Eye (tissue), 1 donor: ENCODE data around the gene ADAMTS14.

Source experiments
- DNase-seq: peaks from one replicate; pipeline ENCODE4 v3.0.0-alpha.2; 2015

The ADAMTS14 gene

DNA sequence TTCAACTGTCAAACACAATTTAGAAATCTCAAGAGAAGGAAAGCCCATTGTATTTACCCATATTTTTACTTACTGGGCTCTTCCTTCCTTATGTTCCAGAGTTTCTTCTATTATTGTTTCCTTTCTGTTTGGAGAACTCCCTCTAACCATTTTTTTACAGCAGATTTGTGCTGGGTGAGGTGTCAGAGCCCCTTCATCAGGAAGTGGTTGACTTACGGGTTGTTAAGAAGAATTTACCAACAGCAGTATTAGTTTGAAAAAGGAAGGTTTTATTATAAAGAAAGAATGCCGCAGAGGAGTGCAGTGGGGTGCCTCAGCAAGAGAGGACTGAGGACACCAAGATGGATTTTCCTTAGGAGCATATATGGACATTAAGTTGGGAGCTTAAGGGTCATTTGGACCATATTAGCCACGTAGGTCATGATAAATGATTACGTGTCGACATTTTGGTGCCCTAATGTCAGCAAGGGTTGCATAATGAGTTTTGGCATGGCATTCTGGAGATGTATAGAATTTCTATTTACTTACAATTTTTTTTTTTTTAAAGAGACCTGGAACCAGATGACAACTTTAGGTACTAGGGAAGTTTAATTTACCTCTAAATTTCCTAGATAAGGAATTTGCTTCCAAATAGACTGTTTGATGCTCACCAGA is 119.2 kb downstream of the ADAMTS14 start:
- no peak for DNase-seq

DNA sequence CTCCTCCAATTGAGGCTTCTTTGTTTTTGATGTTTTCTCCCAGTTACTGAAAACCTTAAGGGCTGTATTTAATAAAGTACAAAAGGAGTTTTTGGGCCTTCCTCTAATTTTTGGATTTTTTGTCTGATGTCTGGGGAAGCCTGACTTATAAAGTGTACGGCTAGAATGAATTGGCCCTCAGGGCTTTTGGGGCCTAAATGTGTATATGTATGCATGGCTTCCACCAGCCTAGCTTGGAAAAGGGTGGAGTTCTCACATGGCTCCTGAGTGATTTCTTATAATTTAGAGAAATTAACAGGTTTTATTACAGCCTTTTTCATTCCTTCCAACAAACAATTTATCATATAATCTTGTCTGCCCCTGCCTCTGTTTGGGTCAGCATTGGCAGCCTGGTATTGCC is 123.3 kb downstream of the ADAMTS14 start:
- no peak for DNase-seq

DNA sequence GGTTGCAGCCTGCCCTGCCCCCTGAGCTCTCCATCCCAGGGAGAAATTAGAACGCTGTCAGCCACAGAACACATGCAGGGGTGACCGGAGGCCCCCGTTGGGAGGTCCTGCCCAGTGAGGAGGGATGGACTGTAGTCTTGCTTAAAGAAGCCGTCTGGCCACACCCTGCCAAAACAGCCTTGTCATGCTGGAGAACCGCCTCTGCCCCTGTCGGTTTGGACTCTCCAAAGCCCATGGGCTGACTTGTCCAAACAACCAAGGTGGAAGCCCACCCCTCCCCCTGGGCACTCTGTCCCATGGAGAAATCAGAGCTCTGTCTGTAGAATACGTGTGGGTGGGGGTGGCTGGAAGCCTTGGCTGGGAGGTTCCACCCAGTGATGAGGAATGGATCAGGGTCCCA is 125.5 kb downstream of the ADAMTS14 start:
- no peak for DNase-seq

DNA sequence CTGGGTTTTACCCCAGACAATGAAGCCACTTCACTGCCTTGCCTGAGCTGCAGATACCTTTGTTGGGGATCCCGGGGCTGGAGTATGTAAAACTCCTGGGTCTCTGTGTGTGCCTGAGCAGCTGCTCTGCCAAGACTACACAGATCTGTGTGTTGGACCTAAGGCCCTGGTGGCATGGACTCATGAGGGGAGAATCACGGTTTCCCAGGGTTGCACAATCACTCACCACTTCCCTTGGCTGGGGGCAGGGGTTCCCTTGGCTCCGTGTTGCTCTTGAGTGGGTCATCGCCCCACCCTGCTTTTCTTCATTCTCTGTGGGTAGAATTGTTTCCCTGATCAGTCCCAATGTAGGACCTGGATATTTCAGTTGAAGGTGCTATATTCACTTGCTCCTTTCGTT is 126.8 kb downstream of the ADAMTS14 start:
- no peak for DNase-seq

DNA sequence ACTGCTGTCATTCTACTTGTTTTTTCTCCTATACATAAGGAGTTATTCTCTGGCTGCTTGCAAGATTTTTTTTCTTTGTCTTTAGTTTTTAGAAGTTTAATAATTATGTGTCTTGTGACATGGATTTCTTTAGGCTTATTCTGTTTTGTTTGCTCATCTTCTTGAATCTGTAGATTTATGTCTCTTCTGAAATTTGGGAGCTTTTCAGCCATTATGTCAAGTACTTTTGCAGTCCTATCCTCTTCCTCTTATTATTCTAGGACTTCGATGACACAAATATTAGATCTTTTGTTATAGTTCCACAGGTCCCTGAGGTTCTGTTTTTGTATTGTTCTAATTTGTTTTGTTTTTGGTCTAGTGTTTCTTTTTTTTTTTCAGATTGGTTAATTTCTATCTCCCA is 129.5 kb downstream of the ADAMTS14 start:
- no peak for DNase-seq

DNA sequence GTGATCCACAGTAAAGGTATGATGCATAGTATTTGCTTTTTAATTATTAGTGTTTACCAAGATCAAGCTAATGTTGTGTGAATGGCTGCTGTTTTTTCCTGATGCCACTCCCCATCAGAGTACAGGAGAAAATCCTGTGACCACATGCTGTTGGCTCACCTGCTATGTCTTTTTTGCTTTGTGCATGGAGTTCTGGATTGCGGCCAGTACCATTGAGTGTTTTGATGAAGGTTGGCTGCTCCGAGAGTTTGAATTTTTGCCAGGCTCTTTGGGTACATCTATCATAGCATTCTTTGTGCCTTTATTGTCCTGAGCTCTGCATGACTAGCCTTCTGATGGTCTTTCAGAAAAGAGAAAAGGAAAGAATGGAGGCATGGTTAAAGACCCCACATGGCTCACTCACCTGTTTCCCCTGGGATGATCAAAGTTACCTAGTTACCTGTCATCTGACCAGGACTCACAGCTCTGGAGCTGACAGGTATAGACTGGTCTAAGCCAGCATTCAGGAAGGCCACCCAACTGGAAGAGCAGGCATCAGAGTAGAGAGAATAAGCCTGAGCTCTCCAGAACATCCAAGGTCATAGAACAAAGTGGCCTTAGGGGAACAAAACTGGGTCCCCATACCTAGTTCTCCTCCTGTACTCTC is 131.6 kb downstream of the ADAMTS14 start:
- no peak for DNase-seq

DNA sequence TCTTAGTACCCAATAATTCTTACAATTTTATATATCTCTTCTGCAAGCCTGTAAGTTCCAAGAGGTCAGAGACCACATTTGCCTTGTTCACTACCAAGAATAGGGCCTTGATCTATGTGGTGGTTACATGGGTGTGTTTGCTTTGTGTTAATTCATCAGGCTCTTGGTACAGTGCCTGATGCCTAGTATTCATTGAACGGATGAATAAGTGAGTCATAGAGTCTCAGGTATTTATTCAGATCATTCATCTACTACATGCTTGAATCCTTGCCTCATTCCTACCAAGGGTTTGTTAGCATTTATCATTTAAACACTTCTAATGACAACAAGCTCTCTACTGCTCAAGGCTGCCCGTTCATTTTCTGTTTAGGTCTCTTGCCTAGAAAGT is 132.1 kb downstream of the ADAMTS14 start:
- no peak for DNase-seq

DNA sequence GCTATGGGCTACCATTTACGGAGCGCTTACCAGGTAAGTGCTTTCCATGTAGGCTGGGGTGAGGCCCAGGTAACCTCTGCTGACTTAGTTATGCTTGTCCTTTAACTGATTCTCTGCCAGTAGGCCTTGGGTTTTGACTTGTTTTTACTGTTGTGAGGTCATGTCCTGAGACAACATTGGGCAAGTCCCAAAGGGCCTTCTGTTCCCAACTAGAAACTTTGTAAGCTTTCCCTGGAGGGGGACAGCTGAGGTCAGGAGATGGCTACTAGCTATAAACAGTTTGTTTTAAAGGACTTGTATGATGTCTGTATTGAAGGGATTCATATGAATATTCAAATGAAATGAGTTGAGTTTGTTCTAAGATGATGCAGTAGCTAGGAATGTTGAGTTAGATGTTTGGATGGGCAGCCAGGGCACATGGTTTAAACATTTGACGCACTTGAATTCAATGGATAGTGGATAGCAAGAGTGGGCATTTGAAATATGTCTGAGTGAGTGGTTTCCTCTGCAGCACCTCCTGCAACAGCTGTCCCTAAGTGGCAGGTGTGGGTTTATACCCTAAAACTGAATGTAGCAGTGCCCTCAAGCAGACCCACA is 133.4 kb downstream of the ADAMTS14 start:
- no peak for DNase-seq

DNA sequence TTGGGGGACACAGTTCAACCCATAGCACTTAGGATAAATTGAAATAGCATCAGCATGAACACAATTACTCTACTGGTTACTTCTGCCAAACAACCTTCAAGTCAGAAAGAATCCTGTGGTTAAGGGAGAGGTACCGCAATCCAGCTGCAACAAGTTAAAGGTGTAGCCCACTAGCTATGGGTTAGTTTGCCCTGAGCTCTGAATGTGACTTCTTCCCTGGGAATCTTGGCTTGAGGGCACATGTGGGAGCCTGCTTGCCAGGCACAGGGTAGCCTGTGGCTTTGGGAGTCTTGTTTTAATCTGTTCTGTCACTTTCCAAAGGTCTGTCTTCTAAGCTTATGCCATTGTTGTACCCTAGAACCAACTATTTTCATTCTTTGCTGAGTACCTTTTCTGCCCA is 134.5 kb downstream of the ADAMTS14 start:
- no peak for DNase-seq

DNA sequence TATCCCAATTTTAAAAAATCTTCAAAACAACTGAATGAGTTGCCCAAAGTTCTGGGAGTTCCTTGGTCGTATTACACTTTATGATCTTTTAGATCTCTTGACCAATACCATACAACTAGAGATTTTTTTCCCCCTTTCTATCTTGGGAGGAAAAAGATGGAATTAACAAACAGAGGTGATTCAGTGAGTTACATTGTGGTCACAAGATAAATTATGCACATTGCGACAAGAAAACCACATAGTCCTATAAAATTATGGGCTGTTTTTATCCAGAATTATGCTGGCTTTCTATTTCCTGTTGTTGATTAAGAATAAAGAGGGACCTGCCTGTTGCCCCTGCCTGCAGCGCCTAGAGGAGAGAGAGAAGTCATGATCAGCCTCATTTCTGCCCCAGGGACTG is 135.2 kb downstream of the ADAMTS14 start:
- no peak for DNase-seq

DNA sequence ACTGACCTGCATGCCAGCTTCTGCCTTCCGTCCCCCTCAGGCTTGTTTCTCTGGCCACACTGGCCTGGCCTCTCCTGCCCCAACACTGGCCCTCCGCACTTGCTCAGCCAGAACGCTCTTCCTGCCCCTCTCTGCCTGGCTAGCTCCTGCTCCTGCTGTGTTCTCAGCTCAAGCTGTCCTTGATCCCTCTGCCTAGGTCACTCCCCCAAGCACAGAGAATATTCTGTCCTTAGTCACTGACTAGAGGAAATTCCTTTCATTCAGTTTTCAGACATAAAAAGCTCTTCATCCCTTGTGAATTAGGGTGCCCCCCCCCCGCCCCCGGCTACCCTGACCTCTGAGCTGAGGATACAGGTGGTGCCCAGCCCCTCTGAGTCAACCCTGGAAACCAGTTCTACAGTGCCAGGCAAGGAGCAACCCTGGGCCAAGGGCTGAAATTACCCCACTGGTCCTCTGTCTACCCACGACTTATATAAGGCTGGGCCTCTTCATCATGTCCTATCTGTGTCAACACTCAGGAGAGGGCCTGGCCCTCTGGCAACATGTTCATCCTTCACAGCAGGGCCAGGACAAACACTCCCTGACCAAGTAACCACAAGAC is 136.8 kb downstream of the ADAMTS14 start:
- DNase-seq, result no peak

DNA sequence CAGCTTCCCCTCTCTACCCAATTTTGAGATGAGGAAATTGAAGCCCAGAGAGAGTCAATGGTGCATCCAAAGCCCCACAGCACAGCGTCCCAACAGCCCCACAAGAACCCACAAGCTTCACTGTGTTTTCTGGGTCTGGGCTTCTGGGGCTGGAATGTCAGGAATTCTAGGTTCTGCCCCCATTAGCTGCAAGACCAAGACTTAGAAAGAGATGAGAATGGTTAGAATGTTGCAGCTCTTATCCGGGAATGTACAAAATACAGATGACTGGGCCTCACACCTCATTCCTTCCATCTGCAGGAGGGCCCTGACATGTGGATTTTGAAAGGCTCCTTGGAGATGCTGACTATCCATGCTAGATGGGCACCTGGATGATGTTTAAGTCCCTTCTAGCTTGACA is 137.4 kb downstream of the ADAMTS14 start:
- no peak for DNase-seq

DNA sequence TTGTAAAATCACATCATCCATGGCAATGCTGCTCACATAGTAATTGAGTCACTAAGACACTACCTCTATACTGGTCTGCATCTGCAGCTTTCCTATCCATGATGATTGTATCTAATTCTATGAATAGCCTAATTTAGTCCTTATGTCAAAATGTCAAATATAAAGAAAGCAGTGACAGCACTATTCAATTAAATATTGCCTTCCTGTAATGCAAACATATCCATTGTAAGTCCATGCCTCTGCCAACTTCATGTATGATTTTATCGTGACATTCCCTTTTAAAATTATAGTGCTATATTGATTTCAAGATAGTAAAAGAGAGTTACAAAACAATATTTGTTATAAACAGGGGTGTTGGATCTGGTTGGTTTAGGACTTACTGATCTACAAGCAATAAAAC is 138.7 kb downstream of the ADAMTS14 start:
- DNase-seq, result no peak

DNA sequence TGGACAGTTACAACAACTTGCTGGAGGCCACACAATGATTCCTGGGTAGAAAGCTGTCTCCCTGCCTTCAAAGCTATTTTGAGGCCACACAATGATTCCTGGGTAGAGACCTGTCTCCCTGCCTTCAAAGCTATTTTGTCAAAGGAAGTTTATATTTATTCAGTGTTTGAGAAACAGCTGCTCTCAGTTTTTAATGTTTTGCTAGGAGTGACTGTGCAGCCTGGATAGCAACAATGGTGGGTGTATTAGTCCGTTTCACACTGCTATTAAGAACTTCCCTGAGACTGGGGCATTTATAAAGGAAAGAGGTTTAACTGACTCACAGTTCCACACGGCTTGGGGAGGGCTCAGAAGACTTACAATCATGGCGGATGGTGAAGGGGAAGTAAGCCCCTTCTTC is 139.6 kb downstream of the ADAMTS14 start:
- DNase-seq, result no peak
